Heart right ventricle (tissue), 16 donors: ENCODE measurements around the gene ARRB1. TPM values are rescaled to one million over a fixed set of nuclear protein-coding genes. Genes with fewer than 3 reads are reported as not detected.

Source experiments
- ATAC-seq, 8 donors: fragments of 200-7000 bp; cut with Tn5 transposase; one replicate each; pipeline ENCODE4 v1.9.1; 2020; ENCODE audit warnings: mild to moderate bottlenecking in 8 of 8, moderate library complexity in 8 of 8, moderate number of reproducible peaks in 1 of 8
- DNase-seq, 2 donors: peaks; one replicate each; pipeline ENCODE4 v3.0.0-alpha.2; 2020
- H3K27ac ChIP-seq, 10 donors: fragments of 200-600 bp; sonication (generic) in 2 of 10; one replicate each; pipeline versions ENCODE4 v1.5.0 to v1.8.0; 2020 to 2022; ENCODE audit warnings: mild to moderate bottlenecking in 3 of 10
- H3K27me3 ChIP-seq, 7 donors: fragments of 200-600 bp; one replicate each; pipeline ENCODE4 v1.8.0; 2021 to 2022; ENCODE audit warnings: mild to moderate bottlenecking in 2 of 7
- H3K36me3 ChIP-seq, 9 donors: fragments of 200-600 bp; sonication (generic) in 1 of 9; one replicate each; pipeline versions ENCODE4 v1.5.0 to v1.8.0; 2020 to 2022; ENCODE audit warnings: mild to moderate bottlenecking in 2 of 9
- H3K4me1 ChIP-seq, 9 donors: fragments of 200-600 bp; sonication (generic) in 1 of 9; one replicate each; pipeline versions ENCODE4 v1.5.0 to v1.8.0; 2020 to 2022; ENCODE audit warnings: mild to moderate bottlenecking in 4 of 9
- H3K4me3 ChIP-seq, 10 donors: fragments of 200-600 bp; sonication (generic) in 2 of 10; one replicate each; pipeline versions ENCODE4 v1.5.0 to v1.8.0; 2020 to 2022; ENCODE audit warnings: mild to moderate bottlenecking in 7 of 10, moderate library complexity in 2 of 10
- H3K9me3 ChIP-seq, 11 donors: fragments of 200-600 bp in 10 of 11; sonication (generic) in 2 of 11; one replicate each; pipeline versions ENCODE4 v1.5.0 to v1.8.0; 2013 to 2022; ENCODE audit warnings: mild to moderate bottlenecking in 2 of 11, control low read depth in 1 of 11, moderate library complexity in 1 of 11
- CTCF ChIP-seq, 9 donors: fragments of 200-600 bp; sonication (generic) in 2 of 9; IDR thresholded peaks; one replicate each; pipeline versions ENCODE4 v1.5.0 to v1.8.0; 2021 to 2022; ENCODE audit warnings: antibody characterized with exemption in 9 of 9, mild to moderate bottlenecking in 5 of 9, moderate library complexity in 1 of 9
- WGBS, 2 donors: extraction: QIAGEN DNeasy Blood & Tissue Kit; methylation state at CpG; one replicate each; pipeline ENCODE4 v1.1.7; 2013; ENCODE audit warnings: inconsistent platforms in 1 of 2; 5-methylcytosine and 5-hydroxymethylcytosine counted together
- intact Hi-C, 10 donors: fragments of 100-400 bp; cut with DNase I; formaldehyde crosslinking; loops; one replicate each; pipeline versions ENCODE4 v1.11.1 to v1.14.2; 2022
- polyA plus RNA-seq, 2 donors: library from polyadenylated mRNA; stranded (reverse); fragments of 200-250 nt; gene quantifications; one replicate each; pipeline ENCODE4 v1.2.3, GENCODE V29; 2013
- total RNA-seq, 10 donors: library from RNA; stranded (reverse); fragmentation: NEBNext Ultra II Directional in 3 of 10; extraction: Animal tissue kit (Norgen Biotek cat#: 25700) in 3 of 10; gene quantifications; one replicate each; pipeline versions ENCODE4 v1.2.1 to v1.2.4, GENCODE V29; 2021 to 2023
- donor health status: Arrhythmogenic right ventricular cardiomyopathy.
- donor health status: ischemic (EF 13 %, LVEDD 7.1; RV severe dilation, severe dysfunction).
- donor health status: healthy with polysubstance abuse.
- donor health status: DM: no; HTN: yes; CAD: no.
- donor health status: DM: no; HTN: no; CAD: no.
- donor health status: ischemic (EF 25% LVEDD 6.9; RV normal size, moderate dysfunction).
- donor health status: ischemic (EF 25% LVEDD 5.7; RV mildly dilated, moderate dysfunction).
- donor health status: healthy.
- donor health status: DM: yes; HTN: yes; CAD: no.
- donor health status: Ischemic cardiomyopathy.
- donor health status: ischemic (EF 35%, LVEDD 5.7; RV mildly dilated, moderate dysfunction).
- donor health status: nonischemic (EF 11% LVEDD 7.7; RV severe dilation, severe dysfunction).
- donor health status: DM: yes; HTN: yes; CAD: no.
- donor health status: PGD.
- donor health status: ischemic (EF 29% LVEDD 5.4; RV normal size, mild dysfunction).
- donor health status: nonischemic (EF 23%, LVEDD 6.1; RV moderate dilation, normal function).

The ARRB1 gene
- total and polyA plus RNA-seq, 12 donors = 8.1 to 33.9 (median 19.9) TPM

GRCh38 chr11:75279273-75279672 is 72.2 kb downstream of the ARRB1 start:
- H3K4me3 ChIP-seq = no peak overlapping the region
- no peak for TF ChIP-seq CTCF (IDR thresholded peaks at IDR 0.05)
- H3K27ac ChIP-seq = peak overlapping the region in 1 of 10 donors; percentile 53
- peaks cover 0 to 31% (median 19%) of the 10 kb centered on the region in 9 donors for H3K4me1 ChIP-seq
- intact Hi-C loops = loop anchor here in 1 of 10 donors (10.0 kb wide), 1 partner anchor 256 kb away; no protein-coding TSS in a partner anchor
- no peak for DNase-seq
- 66 to 75% methylated on average over 5 of the region's 5 CpGs for WGBS, 2 donors
- peaks cover 0 to 98% (median 29%) of the 10 kb centered on the region in 9 donors for H3K36me3 ChIP-seq
- ATAC-seq = peak in 1 of 8 donors; percentile 27
- no peaks in the 10 kb centered on the region for H3K27me3 ChIP-seq
- no peaks in the 10 kb centered on the region for H3K9me3 ChIP-seq

- H3K9me3 ChIP-seq = no peaks in the 10 kb centered on the region
- no peak overlapping the region for H3K4me3 ChIP-seq
- H3K4me1 ChIP-seq = peaks cover 0 to 31% (median 19%) of the 10 kb centered on the region in 9 donors
- no peak overlapping the region for H3K27ac ChIP-seq
- DNase-seq (no peak), ATAC-seq (no peak)
- peaks cover 0 to 98% (median 25%) of the 10 kb centered on the region in 9 donors for H3K36me3 ChIP-seq
- intact Hi-C loops = loop anchor here in 1 of 10 donors (10.0 kb wide), 1 partner anchor 257 kb away; no protein-coding TSS in a partner anchor
- no peak for TF ChIP-seq CTCF (IDR thresholded peaks at IDR 0.05)
- 84 to 88% methylated on average over 13 of the region's 13 CpGs for WGBS, 2 donors
- H3K27me3 ChIP-seq = no peaks in the 10 kb centered on the region
Observed at GRCh38 chr11:75277991-75278790, 73.3 kb downstream of the ARRB1 start.

DNA sequence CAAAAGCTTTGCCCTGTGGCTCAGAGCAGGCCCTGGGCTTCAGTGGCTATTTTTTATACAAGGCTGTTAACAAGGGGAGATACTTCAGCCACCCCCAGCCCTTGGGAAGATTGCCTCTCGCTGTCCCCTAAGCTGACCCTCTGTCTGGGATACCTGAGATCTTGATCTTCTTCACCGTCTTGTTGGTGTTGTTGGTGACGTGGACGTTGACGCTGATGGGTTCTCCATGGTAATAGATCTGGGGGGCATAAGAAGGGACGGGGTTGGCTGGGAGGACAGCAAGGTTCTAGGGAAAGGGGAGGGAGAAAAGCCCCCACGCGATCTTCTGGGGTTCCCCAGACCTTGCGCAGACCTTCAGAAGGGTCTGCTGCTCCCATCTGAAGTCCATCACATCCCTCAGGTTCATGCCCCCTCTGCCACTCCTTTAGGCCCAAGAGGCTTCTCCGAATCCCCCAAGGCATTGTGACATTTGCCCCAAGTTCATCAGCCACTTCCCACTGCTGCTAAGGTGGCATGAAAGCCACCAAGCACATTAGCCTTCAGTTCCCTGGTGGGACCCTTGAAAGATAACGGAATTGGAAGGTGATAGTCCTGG is 74.2 kb downstream of the ARRB1 start:
- ATAC-seq (no peak), DNase-seq (no peak)
- no peak overlapping the region for H3K4me3 ChIP-seq
- intact Hi-C loops = loop anchor here in 1 of 10 donors (10.0 kb wide), 1 partner anchor 257 kb away; no protein-coding TSS in a partner anchor
- H3K27me3 ChIP-seq = no peaks in the 10 kb centered on the region
- no peaks in the 10 kb centered on the region for H3K9me3 ChIP-seq
- WGBS, 2 donors = 92 to 99% methylated on average over 11 of the region's 11 CpGs
- peaks cover 0 to 31% (median 19%) of the 10 kb centered on the region in 9 donors for H3K4me1 ChIP-seq
- TF ChIP-seq CTCF (IDR thresholded peaks at IDR 0.05) = no peak
- H3K27ac ChIP-seq = peak overlapping the region in 1 of 10 donors; percentile 84
- H3K36me3 ChIP-seq = peaks cover 0 to 98% (median 18%) of the 10 kb centered on the region in 9 donors

- no peaks in the 10 kb centered on the region for H3K27me3 ChIP-seq
- peak overlapping the region in 2 of 10 donors; percentile 13 to 84 for H3K27ac ChIP-seq
- H3K36me3 ChIP-seq = peaks cover 0 to 98% (median 20%) of the 10 kb centered on the region in 9 donors
Observed at GRCh38 chr11:75276686-75277085, 74.8 kb downstream of the ARRB1 start.

More at GRCh38 chr11:75276686-75277085, 74.8 kb downstream of the ARRB1 start:
- intact Hi-C loops = loop anchor here in 1 of 10 donors (10.0 kb wide), 1 partner anchor 258 kb away; no protein-coding TSS in a partner anchor
- DNase-seq (no peak), ATAC-seq (no peak)
- Histone ChIP-seq H3K4me3 (no peak overlapping the region), H3K9me3 (no peaks in the 10 kb centered on the region), H3K4me1 (peaks cover 0 to 31% (median 19%) of the 10 kb centered on the region in 9 donors)
- no peak for TF ChIP-seq CTCF (IDR thresholded peaks at IDR 0.05)
- 89 to 92% methylated on average over 6 of the region's 6 CpGs for WGBS, 2 donors
